ENCODE results near the gene RSPO1.

Gene RSPO1

GRCh38 chr1:37650173-37650572 lies 15.5 kb upstream of the RSPO1 start:
- H3K4me3 ChIP-seq (ENCODE audit: low read depth, low read length), result no peak overlapping the region
- TF ChIP-seq CTCF (IDR thresholded peaks at IDR 0.05; ENCODE audit: borderline replicate concordance, insufficient read depth, low read depth, low read length), result no peak

GRCh38 chr1:37647281-37647680 lies 12.6 kb upstream of the RSPO1 start:
- no peak for TF ChIP-seq CTCF (IDR thresholded peaks at IDR 0.05; ENCODE audit: borderline replicate concordance, insufficient read depth, low read depth, low read length)
- no peak overlapping the region for H3K4me3 ChIP-seq (ENCODE audit: low read depth, low read length)

- no peak for TF ChIP-seq CTCF (IDR thresholded peaks at IDR 0.05; ENCODE audit: borderline replicate concordance, insufficient read depth, low read depth, low read length)
- H3K4me3 ChIP-seq (ENCODE audit: low read depth, low read length), result no peak overlapping the region
Measured at GRCh38 chr1:37641059-37641458, 6.4 kb upstream of the RSPO1 start.

- TF ChIP-seq CTCF (IDR thresholded peaks at IDR 0.05; ENCODE audit: borderline replicate concordance, insufficient read depth, low read depth, low read length), result no peak
- no peak overlapping the region for H3K4me3 ChIP-seq (ENCODE audit: low read depth, low read length)
Measured at GRCh38 chr1:37636435-37636834, 1.7 kb upstream of the RSPO1 start.

GRCh38 chr1:37634992-37635902 lies 555 bp upstream of the RSPO1 start:
- H3K4me3 ChIP-seq (ENCODE audit: low read depth, low read length), result no peak overlapping the region
- no peak for TF ChIP-seq CTCF (IDR thresholded peaks at IDR 0.05; ENCODE audit: borderline replicate concordance, insufficient read depth, low read depth, low read length)

GRCh38 chr1:37633938-37634243 lies 801 bp downstream of the RSPO1 start:
- H3K4me3 ChIP-seq (ENCODE audit: low read depth, low read length), result no peak overlapping the region
- no peak for TF ChIP-seq CTCF (IDR thresholded peaks at IDR 0.05; ENCODE audit: borderline replicate concordance, insufficient read depth, low read depth, low read length)

Measured in GM12875 (cell line).